HEK293 (cell line): Measurements from ENCODE around the gene FAM200C.

Experiments
- CTCF ChIA-PET: fragments of 350-600 bp; formaldehyde crosslinking; extraction: SDS; loops from one replicate; lab custom pipeline; 2021; ENCODE audit warnings: antibody characterized with exemption; lab: Yijun Ruan, JAX
- POLR2A ChIA-PET: fragments of 300-600 bp; formaldehyde crosslinking; extraction: SDS; loops from one replicate; lab custom pipeline; 2020; ENCODE audit warnings: antibody characterized with exemption, inconsistent platforms; lab: Yijun Ruan, JAX
- H3K27ac ChIP-seq: fragments of 200-500 bp; sonication (Bioruptor generic); 2 replicates; pipeline ENCODE4 v1.5.1; 2014; ENCODE audit warnings: low read depth, low read length, control low read depth, inconsistent platforms; ENCODE audit errors: extremely low read depth
- H3K36me3 ChIP-seq, 2 experiments: fragments of 200-500 bp in 1 of 2; sonication (Bioruptor generic) in 1 of 2; 1 replicate in 1 of 2; 2 replicates in 1 of 2; pipeline ENCODE4 v1.5.1; 2014 to 2017; ENCODE audit warnings: inconsistent platforms in 2 of 2, low read length in 2 of 2; ENCODE audit not compliant: control insufficient read depth in 2 of 2, insufficient read depth in 1 of 2
- H3K4me1 ChIP-seq: fragments of 200-500 bp; sonication (Bioruptor generic); 2 replicates; pipeline ENCODE4 v1.5.1; 2014; ENCODE audit warnings: mild to moderate bottlenecking, low read length, inconsistent platforms; ENCODE audit not compliant: control insufficient read depth, insufficient read depth
- H3K4me3 ChIP-seq: 2 replicates; pipeline ENCODE4 v1.5.1; 2011; ENCODE audit warnings: low read depth, mild to moderate bottlenecking, control low read depth, low read length, moderate library complexity
- H3K9me3 ChIP-seq: fragments of 200-500 bp; sonication (Bioruptor generic); 2 replicates; pipeline ENCODE4 v1.5.1; 2014; ENCODE audit warnings: low read depth, low read length, inconsistent platforms; ENCODE audit not compliant: control insufficient read depth, insufficient read depth
- GLIS2 ChIP-seq: fragments of 450-650 bp; formaldehyde crosslinking; IDR thresholded peaks from 2 replicates; pipeline ENCODE4 v1.5.1; 2016; ENCODE audit warnings: missing biosample characterization, missing genetic modification characterization
- HOXD13 ChIP-seq: sonication (generic); formaldehyde crosslinking; IDR thresholded peaks from 2 replicates; pipeline ENCODE4 v1.8.0; 2022; ENCODE audit warnings: missing genetic modification reagents, borderline replicate concordance
- REPIN1 ChIP-seq: fragments of 450-650 bp; formaldehyde crosslinking; IDR thresholded peaks from 2 replicates; pipeline ENCODE4 v1.5.1; 2017; ENCODE audit warnings: missing biosample characterization, missing genetic modification characterization, low read depth
- SALL2 ChIP-seq: fragments of 450-650 bp; formaldehyde crosslinking; IDR thresholded peaks from 2 replicates; pipeline ENCODE4 v1.5.0; 2017; ENCODE audit warnings: missing biosample characterization, mild to moderate bottlenecking, missing genetic modification characterization, borderline replicate concordance
- YY1 ChIP-seq: fragments of 450-650 bp; formaldehyde crosslinking; IDR thresholded peaks from 2 replicates; pipeline ENCODE4 v1.5.1; 2018; ENCODE audit warnings: missing biosample characterization, missing genetic modification characterization
- ZBTB17 ChIP-seq: fragments of 450-650 bp; formaldehyde crosslinking; IDR thresholded peaks from 2 replicates; pipeline ENCODE4 v1.5.1; 2016; ENCODE audit warnings: missing biosample characterization, missing genetic modification characterization
- ZBTB48 ChIP-seq: fragments of 450-650 bp; formaldehyde crosslinking; IDR thresholded peaks from 2 replicates; pipeline ENCODE4 v1.5.1; 2016; ENCODE audit warnings: missing biosample characterization, missing genetic modification characterization
- ZFP41 ChIP-seq: fragments of 450-650 bp; formaldehyde crosslinking; IDR thresholded peaks from 2 replicates; pipeline ENCODE4 v1.5.1; 2016; ENCODE audit warnings: missing biosample characterization, missing genetic modification characterization, borderline replicate concordance
- ZFP69B ChIP-seq: fragments of 450-650 bp; formaldehyde crosslinking; IDR thresholded peaks from 2 replicates; pipeline ENCODE4 v1.5.1; 2016; ENCODE audit warnings: missing biosample characterization, missing genetic modification characterization
- ZNF132 ChIP-seq: fragments of 450-650 bp; formaldehyde crosslinking; IDR thresholded peaks from 2 replicates; pipeline ENCODE4 v1.5.1; 2017; ENCODE audit warnings: missing biosample characterization, missing genetic modification characterization, borderline replicate concordance
- ZNF140 ChIP-seq: fragments of 450-650 bp; formaldehyde crosslinking; IDR thresholded peaks from 2 replicates; pipeline ENCODE4 v1.5.1; 2016; ENCODE audit warnings: missing biosample characterization, missing genetic modification characterization
- ZNF174 ChIP-seq: fragments of 450-650 bp; formaldehyde crosslinking; IDR thresholded peaks from 2 replicates; pipeline ENCODE4 v1.5.0; 2017; ENCODE audit warnings: missing biosample characterization, mild to moderate bottlenecking, missing genetic modification characterization
- ZNF211 ChIP-seq: fragments of 450-650 bp; formaldehyde crosslinking; IDR thresholded peaks from 2 replicates; pipeline ENCODE4 v1.5.1; 2016; ENCODE audit warnings: low read depth, missing biosample characterization, missing genetic modification characterization
- ZNF214 ChIP-seq: fragments of 450-650 bp; formaldehyde crosslinking; IDR thresholded peaks from 2 replicates; pipeline ENCODE4 v1.5.1; 2017; ENCODE audit warnings: missing biosample characterization, mild to moderate bottlenecking, missing genetic modification characterization, borderline replicate concordance
- ZNF23 ChIP-seq: fragments of 450-650 bp; formaldehyde crosslinking; IDR thresholded peaks from 2 replicates; pipeline ENCODE4 v1.5.1; 2016; ENCODE audit warnings: missing biosample characterization, missing genetic modification characterization, borderline replicate concordance
- ZNF335 ChIP-seq: fragments of 450-650 bp; formaldehyde crosslinking; conservative IDR thresholded peaks from 2 replicates; pipeline ENCODE4 v1.5.1; 2016; ENCODE audit warnings: missing biosample characterization, missing genetic modification characterization
- ZNF354C ChIP-seq: fragments of 450-650 bp; formaldehyde crosslinking; IDR thresholded peaks from 2 replicates; pipeline ENCODE4 v1.5.1; 2016; ENCODE audit warnings: missing biosample characterization, missing genetic modification characterization, low read depth, borderline replicate concordance
- ZNF37A ChIP-seq: fragments of 450-650 bp; IDR thresholded peaks from 2 replicates; pipeline ENCODE4 v1.5.1; 2018; ENCODE audit warnings: missing biosample characterization, missing genetic modification characterization
- ZNF423 ChIP-seq: fragments of 450-650 bp; formaldehyde crosslinking; IDR thresholded peaks from 2 replicates; pipeline ENCODE4 v1.5.1; 2016; ENCODE audit warnings: missing biosample characterization, missing genetic modification characterization
- ZNF514 ChIP-seq: fragments of 450-650 bp; formaldehyde crosslinking; IDR thresholded peaks from 2 replicates; pipeline ENCODE4 v1.5.1; 2016; ENCODE audit warnings: missing biosample characterization, missing genetic modification characterization
- ZNF521 ChIP-seq: fragments of 450-650 bp; formaldehyde crosslinking; IDR thresholded peaks from 2 replicates; pipeline ENCODE4 v1.5.1; 2017; ENCODE audit warnings: missing biosample characterization, mild to moderate bottlenecking, missing genetic modification characterization
- ZNF623 ChIP-seq: fragments of 450-650 bp; formaldehyde crosslinking; IDR thresholded peaks from 2 replicates; pipeline ENCODE4 v1.5.1; 2016; ENCODE audit warnings: missing biosample characterization, missing genetic modification characterization
- ZNF792 ChIP-seq: fragments of 450-650 bp; formaldehyde crosslinking; IDR thresholded peaks from 2 replicates; pipeline ENCODE4 v1.5.1; 2016; ENCODE audit warnings: missing biosample characterization, missing genetic modification characterization
- ZNF830 ChIP-seq: fragments of 450-650 bp; IDR thresholded peaks from 2 replicates; pipeline ENCODE4 v1.5.0; 2018; ENCODE audit warnings: missing biosample characterization, missing genetic modification characterization, low read depth, mild to moderate bottlenecking, moderate library complexity
- TF ChIP-seq, protein P1 (sequence below): fragments of 450-650 bp; formaldehyde crosslinking; IDR thresholded peaks from 2 replicates; pipeline ENCODE4 v1.5.1; 2017; ENCODE audit warnings: missing biosample characterization, mild to moderate bottlenecking, missing genetic modification characterization, moderate library complexity
- TF ChIP-seq, protein P2 (sequence below): fragments of 450-650 bp; formaldehyde crosslinking; IDR thresholded peaks from 2 replicates; pipeline ENCODE4; 2016; ENCODE audit warnings: missing biosample characterization, missing genetic modification characterization
- TF ChIP-seq, protein P3 (sequence below): fragments of 450-650 bp; formaldehyde crosslinking; IDR thresholded peaks from 2 replicates; pipeline ENCODE4 v1.5.1; 2016; ENCODE audit warnings: missing biosample characterization, missing genetic modification characterization
- TF ChIP-seq, protein P4 (sequence below): fragments of 450-650 bp; formaldehyde crosslinking; IDR thresholded peaks from 2 replicates; pipeline ENCODE4 v1.5.1; 2016; ENCODE audit warnings: missing biosample characterization, missing genetic modification characterization

FAM200C gene

DNA sequence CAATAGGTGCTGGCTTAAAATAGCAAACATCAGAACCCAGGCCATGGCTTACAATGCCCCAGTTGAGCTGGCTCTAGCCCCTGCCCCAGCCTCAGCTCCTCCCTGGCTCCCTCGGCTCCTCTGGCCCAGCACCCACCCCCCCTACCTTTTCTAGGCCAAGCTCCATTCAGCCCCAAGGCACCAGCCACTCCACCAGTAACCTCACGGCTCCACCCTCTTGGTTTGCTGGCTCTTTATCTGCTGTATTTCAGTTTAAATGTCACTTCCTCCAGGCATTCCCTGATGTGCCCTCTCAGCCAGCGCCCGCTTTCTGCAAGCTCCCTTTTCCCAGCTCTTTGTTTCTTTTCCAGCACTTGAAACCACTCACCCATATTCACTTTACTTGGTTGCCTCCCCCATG, 40.0 kb downstream of the FAM200C start:
- no peak overlapping the region for H3K27ac ChIP-seq
- no peak overlapping the region for H3K4me3 ChIP-seq
- no peaks in the 10 kb centered on the region for H3K36me3 ChIP-seq
- POLR2A ChIA-PET, result no interaction called here
- CTCF ChIA-PET, result interaction anchor here (0.7 to 1.9 kb wide), 3 partner anchors 15 to 162 kb away, joined by 3 to 4 read pairs (median 3); no protein-coding TSS in a partner anchor
- no peaks in the 10 kb centered on the region for H3K9me3 ChIP-seq
- no peak for TF ChIP-seq YY1 (tag by site-specific recombination)
- TF ChIP-seq, protein P1, sequence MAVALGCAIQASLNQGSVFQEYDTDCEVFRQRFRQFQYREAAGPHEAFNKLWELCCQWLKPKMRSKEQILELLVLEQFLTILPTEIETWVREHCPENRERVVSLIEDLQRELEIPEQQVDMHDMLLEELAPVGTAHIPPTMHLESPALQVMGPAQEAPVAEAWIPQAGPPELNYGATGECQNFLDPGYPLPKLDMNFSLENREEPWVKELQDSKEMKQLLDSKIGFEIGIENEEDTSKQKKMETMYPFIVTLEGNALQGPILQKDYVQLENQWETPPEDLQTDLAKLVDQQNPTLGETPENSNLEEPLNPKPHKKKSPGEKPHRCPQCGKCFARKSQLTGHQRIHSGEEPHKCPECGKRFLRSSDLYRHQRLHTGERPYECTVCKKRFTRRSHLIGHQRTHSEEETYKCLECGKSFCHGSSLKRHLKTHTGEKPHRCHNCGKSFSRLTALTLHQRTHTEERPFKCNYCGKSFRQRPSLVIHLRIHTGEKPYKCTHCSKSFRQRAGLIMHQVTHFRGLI, result no peak
- no peak for TF ChIP-seq ZBTB48 (tag by site-specific recombination)
- no peak for TF ChIP-seq ZNF354C (tag by site-specific recombination)
- TF ChIP-seq ZNF521 (tag by site-specific recombination), result no peak
- no peak for TF ChIP-seq ZNF214
- no peak for TF ChIP-seq ZNF37A (tag by site-specific recombination)
- TF ChIP-seq ZFP69B, result no peak
- TF ChIP-seq ZNF132, result no peak
- TF ChIP-seq GLIS2 (tag by site-specific recombination), result no peak
- TF ChIP-seq, protein P2, sequence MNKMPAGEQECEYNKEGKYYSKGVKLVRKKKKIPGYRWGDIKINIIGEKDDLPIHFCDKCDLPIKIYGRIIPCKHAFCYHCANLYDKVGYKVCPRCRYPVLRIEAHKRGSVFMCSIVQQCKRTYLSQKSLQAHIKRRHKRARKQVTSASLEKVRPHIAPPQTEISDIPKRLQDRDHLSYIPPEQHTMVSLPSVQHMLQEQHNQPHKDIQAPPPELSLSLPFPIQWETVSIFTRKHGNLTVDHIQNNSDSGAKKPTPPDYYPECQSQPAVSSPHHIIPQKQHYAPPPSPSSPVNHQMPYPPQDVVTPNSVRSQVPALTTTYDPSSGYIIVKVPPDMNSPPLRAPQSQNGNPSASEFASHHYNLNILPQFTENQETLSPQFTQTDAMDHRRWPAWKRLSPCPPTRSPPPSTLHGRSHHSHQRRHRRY (tag by site-specific recombination), result no peak
- TF ChIP-seq, protein P3, sequence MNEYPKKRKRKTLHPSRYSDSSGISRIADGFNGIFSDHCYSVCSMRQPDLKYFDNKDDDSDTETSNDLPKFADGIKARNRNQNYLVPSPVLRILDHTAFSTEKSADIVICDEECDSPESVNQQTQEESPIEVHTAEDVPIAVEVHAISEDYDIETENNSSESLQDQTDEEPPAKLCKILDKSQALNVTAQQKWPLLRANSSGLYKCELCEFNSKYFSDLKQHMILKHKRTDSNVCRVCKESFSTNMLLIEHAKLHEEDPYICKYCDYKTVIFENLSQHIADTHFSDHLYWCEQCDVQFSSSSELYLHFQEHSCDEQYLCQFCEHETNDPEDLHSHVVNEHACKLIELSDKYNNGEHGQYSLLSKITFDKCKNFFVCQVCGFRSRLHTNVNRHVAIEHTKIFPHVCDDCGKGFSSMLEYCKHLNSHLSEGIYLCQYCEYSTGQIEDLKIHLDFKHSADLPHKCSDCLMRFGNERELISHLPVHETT, result no peak
- TF ChIP-seq REPIN1 (tag by site-specific recombination), result no peak
- TF ChIP-seq ZNF23 (tag by site-specific recombination), result no peak
- TF ChIP-seq HOXD13 (CRISPR knock-in tag), result no peak
- TF ChIP-seq ZNF423, result no peak
- no peak for TF ChIP-seq ZFP41
- TF ChIP-seq ZNF623 (tag by site-specific recombination), result no peak
- no peak for TF ChIP-seq ZNF174 (tag by site-specific recombination)
- TF ChIP-seq ZNF792, result no peak
- H3K4me1 ChIP-seq, result no peaks in the 10 kb centered on the region

DNA sequence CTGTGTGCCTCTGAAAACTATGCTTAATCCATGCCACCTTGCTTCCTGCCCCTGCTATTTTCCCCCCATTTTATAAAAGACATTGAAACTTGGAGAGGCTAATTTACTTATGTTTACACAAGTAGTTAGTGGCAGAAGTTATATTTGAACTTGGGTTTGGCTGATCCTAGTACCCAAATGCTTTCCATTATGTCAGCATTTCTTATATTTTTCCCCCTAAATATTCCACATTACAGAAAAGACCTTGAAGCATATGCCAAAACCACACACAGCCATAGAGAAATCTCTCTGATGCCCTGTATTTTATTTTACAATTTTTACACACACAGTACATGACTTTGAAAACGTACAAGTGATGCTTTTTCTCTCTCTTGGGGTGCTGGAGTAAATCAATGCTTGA, 40.6 kb downstream of the FAM200C start:
- CTCF ChIA-PET, result no interaction called here
- Histone ChIP-seq H3K9me3 (no peaks in the 10 kb centered on the region), H3K4me1 (no peaks in the 10 kb centered on the region), H3K4me3 (no peak overlapping the region), H3K36me3 (no peaks in the 10 kb centered on the region), H3K27ac (no peak overlapping the region)
- TF ChIP-seq, protein P4, sequence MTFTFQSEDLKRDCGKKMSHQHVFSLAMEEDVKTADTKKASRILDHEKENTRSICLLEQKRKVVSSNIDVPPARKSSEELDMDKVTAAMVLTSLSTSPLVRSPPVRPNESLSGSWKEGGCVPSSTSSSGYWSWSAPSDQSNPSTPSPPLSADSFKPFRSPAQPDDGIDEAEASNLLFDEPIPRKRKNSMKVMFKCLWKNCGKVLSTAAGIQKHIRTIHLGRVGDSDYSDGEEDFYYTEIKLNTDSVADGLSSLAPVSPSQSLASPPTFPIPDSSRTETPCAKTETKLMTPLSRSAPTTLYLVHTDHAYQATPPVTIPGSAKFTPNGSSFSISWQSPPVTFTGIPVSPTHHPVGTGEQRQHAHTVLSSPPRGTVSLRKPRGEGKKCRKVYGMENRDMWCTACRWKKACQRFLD (tag by site-specific recombination), result no peak
- TF ChIP-seq ZNF335 (tag by site-specific recombination) (no peak), ZNF140 (tag by site-specific recombination) (no peak), ZNF211 (tag by site-specific recombination) (no peak), ZBTB17 (tag by site-specific recombination) (no peak), ZNF830 (tag by site-specific recombination) (no peak), ZNF514 (tag by site-specific recombination) (no peak), SALL2 (tag by site-specific recombination) (no peak)
- POLR2A ChIA-PET, result no interaction called here
